K562 (cell line): ENCODE data around the gene TBC1D17.

ENCODE experiments used
- COPS2 ChIP-seq: fragments of 450-650 bp; conservative IDR thresholded peaks from 2 replicates; pipeline ENCODE4 v1.6.1; 2016; ENCODE audit warnings: mild to moderate bottlenecking, moderate library complexity
- CTCF ChIP-seq, 3 experiments: IDR thresholded peaks in 2 of 3; conservative IDR thresholded peaks in 1 of 3; 2 replicates each; pipeline ENCODE4 v1.5.1; 2011 to 2012; ENCODE audit warnings: low read length in 3 of 3, mild to moderate bottlenecking in 3 of 3, control low read depth in 2 of 3, improper control_type of control experiment in 1 of 3, inconsistent platforms in 1 of 3, low read depth in 1 of 3, mixed read lengths in 1 of 3, moderate library complexity in 1 of 3; ENCODE audit not compliant: insufficient read depth in 2 of 3
- RBBP5 ChIP-seq: fragments of 200-600 bp; sonication (generic); IDR thresholded peaks from 2 replicates; pipeline ENCODE4 v1.6.1; 2012; ENCODE audit warnings: borderline replicate concordance, mild to moderate bottlenecking, low read length, control low read depth, inconsistent platforms; ENCODE audit not compliant: insufficient read depth, poor library complexity, severe bottlenecking
- SIN3A ChIP-seq, 2 experiments: fragments of 150-350 bp in 1 of 2; IDR thresholded peaks; 2 replicates each; pipeline ENCODE4 v1.6.1; 2011 to 2016; ENCODE audit warnings: borderline replicate concordance in 2 of 2, low read depth in 2 of 2, low read length in 2 of 2, mild to moderate bottlenecking in 2 of 2, moderate library complexity in 2 of 2; ENCODE audit not compliant: control insufficient read depth in 1 of 2
- ZNF780A ChIP-seq: fragments of 250-450 bp; sonication (Bioruptor Pico); IDR thresholded peaks from 2 replicates; pipeline ENCODE4 v1.5.0; 2021; ENCODE audit warnings: mild to moderate bottlenecking
- TF ChIP-seq, protein P1 (sequence below), 2 experiments: fragments of 200-800 bp in 1 of 2; sonication (Bioruptor generic) in 1 of 2; sonication (generic) in 1 of 2; formaldehyde crosslinking in 1 of 2; IDR thresholded peaks in 1 of 2; conservative IDR thresholded peaks in 1 of 2; 2 replicates each; pipeline versions ENCODE4 v1.5.0 to v1.6.1; 2016 to 2020; ENCODE audit warnings: missing compliant biosample characterization in 1 of 2, missing genetic modification characterization in 1 of 2, missing genetic modification reagents in 1 of 2

GRCh38 chr19:49908480-49909420 lies 31.2 kb downstream of the TBC1D17 start:
- TF ChIP-seq CTCF (IDR thresholded peaks at IDR 0.05 in 2 of 3, conservative IDR thresholded peaks at IDR 0.05 in 1 of 3; ENCODE audit: insufficient read depth in 2 of 3, low read depth in 1 of 3, low read length in 3 of 3) (no peak), ZNF780A (CRISPR knock-in tag) (no peak), COPS2 (no peak), SIN3A (IDR thresholded peaks at IDR 0.05; ENCODE audit: borderline replicate concordance in 2 of 2, control insufficient read depth in 1 of 2, low read depth in 2 of 2, low read length in 2 of 2) (no peak), RBBP5 (no peak)
- TF ChIP-seq, protein P1, sequence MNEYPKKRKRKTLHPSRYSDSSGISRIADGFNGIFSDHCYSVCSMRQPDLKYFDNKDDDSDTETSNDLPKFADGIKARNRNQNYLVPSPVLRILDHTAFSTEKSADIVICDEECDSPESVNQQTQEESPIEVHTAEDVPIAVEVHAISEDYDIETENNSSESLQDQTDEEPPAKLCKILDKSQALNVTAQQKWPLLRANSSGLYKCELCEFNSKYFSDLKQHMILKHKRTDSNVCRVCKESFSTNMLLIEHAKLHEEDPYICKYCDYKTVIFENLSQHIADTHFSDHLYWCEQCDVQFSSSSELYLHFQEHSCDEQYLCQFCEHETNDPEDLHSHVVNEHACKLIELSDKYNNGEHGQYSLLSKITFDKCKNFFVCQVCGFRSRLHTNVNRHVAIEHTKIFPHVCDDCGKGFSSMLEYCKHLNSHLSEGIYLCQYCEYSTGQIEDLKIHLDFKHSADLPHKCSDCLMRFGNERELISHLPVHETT (CRISPR knock-in tag; conservative IDR thresholded peaks at IDR 0.05 in 1 of 2, IDR thresholded peaks at IDR 0.05 in 1 of 2): no peak
